ENCODE measurements around the gene ENTR1. TPM values are rescaled to one million over a fixed set of nuclear protein-coding genes. Genes with fewer than 3 reads are reported as not detected.

The ENTR1 gene
- total RNA-seq, 2 donors from 2014 or later, result 25.3 to 43.1 TPM

DNA sequence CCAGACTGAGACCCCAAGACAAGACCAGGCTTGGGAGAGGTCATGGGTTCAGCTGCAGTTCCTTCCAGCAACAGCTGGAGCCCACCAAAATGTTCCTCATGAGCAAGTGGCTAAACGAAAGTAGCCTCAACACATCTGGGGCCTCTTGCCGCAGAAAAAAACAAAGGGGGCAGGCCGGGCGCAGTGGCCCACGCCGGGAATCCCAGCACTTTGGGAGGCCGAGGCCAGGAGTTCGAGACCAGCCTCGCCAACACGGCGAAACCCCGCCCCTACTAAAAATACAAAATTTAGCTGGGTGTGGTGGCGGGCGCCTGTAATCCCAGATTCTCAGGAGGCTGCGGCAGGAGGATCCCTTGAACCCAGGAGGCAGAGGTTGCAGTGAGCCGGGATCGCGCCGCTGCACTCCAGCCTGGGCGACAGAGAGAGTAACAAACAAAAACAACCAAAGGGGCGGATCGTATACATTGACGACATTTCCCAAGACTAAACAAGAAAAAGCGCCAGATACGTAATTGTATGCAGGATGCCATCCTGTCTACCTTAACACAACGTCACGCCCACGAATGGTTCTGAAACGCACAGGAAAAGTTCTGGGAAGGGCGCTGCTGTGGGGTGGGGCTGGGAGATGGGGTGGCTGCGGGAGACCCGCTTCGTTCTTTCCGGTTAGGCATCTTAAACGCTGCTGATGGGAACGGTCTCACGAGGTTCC is 27.6 kb upstream of the ENTR1 start:
- no peak for ATAC-seq (ENCODE audit: insufficient number of reproducible peaks, low FRiP score, low read depth)
- TF ChIP-seq, protein P1, sequence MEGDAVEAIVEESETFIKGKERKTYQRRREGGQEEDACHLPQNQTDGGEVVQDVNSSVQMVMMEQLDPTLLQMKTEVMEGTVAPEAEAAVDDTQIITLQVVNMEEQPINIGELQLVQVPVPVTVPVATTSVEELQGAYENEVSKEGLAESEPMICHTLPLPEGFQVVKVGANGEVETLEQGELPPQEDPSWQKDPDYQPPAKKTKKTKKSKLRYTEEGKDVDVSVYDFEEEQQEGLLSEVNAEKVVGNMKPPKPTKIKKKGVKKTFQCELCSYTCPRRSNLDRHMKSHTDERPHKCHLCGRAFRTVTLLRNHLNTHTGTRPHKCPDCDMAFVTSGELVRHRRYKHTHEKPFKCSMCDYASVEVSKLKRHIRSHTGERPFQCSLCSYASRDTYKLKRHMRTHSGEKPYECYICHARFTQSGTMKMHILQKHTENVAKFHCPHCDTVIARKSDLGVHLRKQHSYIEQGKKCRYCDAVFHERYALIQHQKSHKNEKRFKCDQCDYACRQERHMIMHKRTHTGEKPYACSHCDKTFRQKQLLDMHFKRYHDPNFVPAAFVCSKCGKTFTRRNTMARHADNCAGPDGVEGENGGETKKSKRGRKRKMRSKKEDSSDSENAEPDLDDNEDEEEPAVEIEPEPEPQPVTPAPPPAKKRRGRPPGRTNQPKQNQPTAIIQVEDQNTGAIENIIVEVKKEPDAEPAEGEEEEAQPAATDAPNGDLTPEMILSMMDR (IDR thresholded peaks at IDR 0.05), result no peak
- DNase-seq (ENCODE audit: low spot score), result no peak
- H3K27me3 ChIP-seq (replicated peaks; ENCODE audit: insufficient read depth), result no peaks in the 10 kb centered on the region
- peaks cover 29% of the 10 kb centered on the region for H3K36me3 ChIP-seq
- peak overlapping the region; percentile 98 for H3K4me3 ChIP-seq
- peaks cover 19 to 32% of the 10 kb centered on the region in 2 donors for H3K4me1 ChIP-seq (ENCODE audit: control insufficient read depth in 1 of 2, low read depth in 2 of 2)
- H3K9me3 ChIP-seq, result no peaks in the 10 kb centered on the region
- H3K27ac ChIP-seq, result no peak overlapping the region

DNA sequence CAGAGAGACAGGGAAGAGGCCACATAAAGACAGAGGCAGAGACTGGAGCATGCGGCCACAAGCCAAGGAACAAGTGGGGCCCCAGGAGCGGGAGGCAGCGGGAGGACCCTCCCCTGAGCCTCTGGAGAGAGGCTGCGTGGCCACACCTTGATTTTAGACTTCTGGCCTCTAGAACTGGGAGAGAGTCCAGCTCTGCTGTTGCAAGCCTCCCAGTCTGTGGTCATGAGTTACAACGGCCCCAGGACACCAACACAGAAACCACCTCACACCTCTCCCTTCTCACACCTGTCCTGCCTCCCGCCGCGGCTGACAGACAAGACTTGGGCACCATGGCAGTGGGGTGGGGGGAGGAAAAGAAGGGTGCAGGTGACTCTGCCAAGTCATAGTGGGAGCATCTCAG is 27.0 kb upstream of the ENTR1 start:
- no peak for ATAC-seq (ENCODE audit: insufficient number of reproducible peaks, low FRiP score, low read depth)
- Histone ChIP-seq H3K36me3 (peaks cover 28% of the 10 kb centered on the region), H3K4me1 (ENCODE audit: control insufficient read depth in 1 of 2, low read depth in 2 of 2) (peaks cover 19 to 32% of the 10 kb centered on the region in 2 donors), H3K9me3 (no peaks in the 10 kb centered on the region), H3K27ac (no peak overlapping the region), H3K27me3 (replicated peaks; ENCODE audit: insufficient read depth) (no peaks in the 10 kb centered on the region), H3K4me3 (peak overlapping the region; percentile 98)
- DNase-seq (ENCODE audit: low spot score), result no peak
- TF ChIP-seq, protein P1 (IDR thresholded peaks at IDR 0.05), result no peak

DNA sequence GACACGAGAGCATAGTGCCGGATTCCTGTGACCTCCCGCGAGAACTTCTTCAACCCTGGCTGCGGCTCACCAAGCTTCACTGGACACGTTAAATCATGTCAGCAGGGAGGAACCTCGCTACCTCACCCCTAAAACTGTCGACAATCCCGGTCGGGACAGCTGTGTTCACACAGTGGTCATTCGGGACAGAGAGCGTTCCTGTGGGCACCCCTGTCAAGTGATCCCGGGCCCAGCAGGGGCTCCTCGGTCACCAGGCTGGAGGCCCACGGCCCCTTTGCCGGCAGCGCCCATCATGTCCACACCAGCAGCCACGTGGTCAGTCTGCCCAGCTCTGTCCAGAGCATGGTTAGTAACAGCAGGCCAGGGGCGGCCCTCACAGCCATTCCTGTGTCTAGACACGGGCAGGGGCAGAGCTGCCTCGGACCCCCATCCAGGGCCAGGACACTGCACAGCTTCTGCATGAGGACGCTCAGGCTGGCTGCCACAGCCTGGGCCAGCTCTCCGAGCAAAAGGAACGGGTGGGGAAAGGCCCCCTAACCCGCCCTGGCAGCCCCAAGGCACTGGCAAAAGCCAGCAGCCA is 25.7 kb upstream of the ENTR1 start:
- Histone ChIP-seq H3K27me3 (replicated peaks; ENCODE audit: insufficient read depth) (no peaks in the 10 kb centered on the region), H3K4me1 (ENCODE audit: control insufficient read depth in 1 of 2, low read depth in 2 of 2) (peaks cover 19 to 32% of the 10 kb centered on the region in 2 donors), H3K27ac (no peak overlapping the region), H3K36me3 (peaks cover 18% of the 10 kb centered on the region), H3K9me3 (no peaks in the 10 kb centered on the region), H3K4me3 (no peak overlapping the region)
- ATAC-seq (ENCODE audit: insufficient number of reproducible peaks, low FRiP score, low read depth) (no peak), DNase-seq (ENCODE audit: low spot score) (no peak)
- TF ChIP-seq, protein P1 (IDR thresholded peaks at IDR 0.05), result no peak

DNA sequence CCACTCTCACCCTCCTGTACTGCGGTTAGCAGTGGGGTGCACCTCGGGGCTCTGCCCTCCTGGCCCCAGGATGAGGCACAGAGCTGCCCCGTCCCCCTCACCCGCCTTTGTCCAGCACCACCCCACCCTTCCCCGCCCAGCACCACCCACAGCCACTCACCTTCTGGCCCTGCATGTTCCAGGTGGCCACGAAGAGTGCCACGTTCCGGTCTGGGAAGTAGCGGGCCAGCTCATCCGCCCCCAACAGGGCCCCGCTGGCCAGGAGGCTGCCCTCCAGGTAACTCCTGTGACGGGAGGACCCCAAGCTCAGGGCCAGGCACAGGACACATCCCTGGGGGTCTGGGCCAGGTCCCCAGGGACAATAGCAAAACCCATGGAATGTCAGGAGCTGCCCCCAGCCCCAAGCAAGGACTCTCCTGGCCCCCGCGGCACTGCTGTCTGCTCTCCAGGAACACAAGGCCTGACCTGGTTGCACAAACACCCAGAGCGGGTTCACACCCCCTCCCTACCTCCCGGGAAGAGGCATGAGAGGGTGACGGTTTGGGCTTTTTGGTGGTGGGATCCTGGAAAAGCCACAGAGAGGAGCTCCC is 24.3 kb upstream of the ENTR1 start:
- TF ChIP-seq, protein P1 (IDR thresholded peaks at IDR 0.05), result no peak
- H3K4me3 ChIP-seq, result no peak overlapping the region
- ATAC-seq (ENCODE audit: insufficient number of reproducible peaks, low FRiP score, low read depth), result no peak
- no peaks in the 10 kb centered on the region for H3K9me3 ChIP-seq
- H3K27ac ChIP-seq, result no peak overlapping the region
- no peak for DNase-seq (ENCODE audit: low spot score)
- peaks cover 19 to 26% of the 10 kb centered on the region in 2 donors for H3K4me1 ChIP-seq (ENCODE audit: control insufficient read depth in 1 of 2, low read depth in 2 of 2)
- H3K36me3 ChIP-seq, result peaks cover 23% of the 10 kb centered on the region
- H3K27me3 ChIP-seq (replicated peaks; ENCODE audit: insufficient read depth), result no peaks in the 10 kb centered on the region

DNA sequence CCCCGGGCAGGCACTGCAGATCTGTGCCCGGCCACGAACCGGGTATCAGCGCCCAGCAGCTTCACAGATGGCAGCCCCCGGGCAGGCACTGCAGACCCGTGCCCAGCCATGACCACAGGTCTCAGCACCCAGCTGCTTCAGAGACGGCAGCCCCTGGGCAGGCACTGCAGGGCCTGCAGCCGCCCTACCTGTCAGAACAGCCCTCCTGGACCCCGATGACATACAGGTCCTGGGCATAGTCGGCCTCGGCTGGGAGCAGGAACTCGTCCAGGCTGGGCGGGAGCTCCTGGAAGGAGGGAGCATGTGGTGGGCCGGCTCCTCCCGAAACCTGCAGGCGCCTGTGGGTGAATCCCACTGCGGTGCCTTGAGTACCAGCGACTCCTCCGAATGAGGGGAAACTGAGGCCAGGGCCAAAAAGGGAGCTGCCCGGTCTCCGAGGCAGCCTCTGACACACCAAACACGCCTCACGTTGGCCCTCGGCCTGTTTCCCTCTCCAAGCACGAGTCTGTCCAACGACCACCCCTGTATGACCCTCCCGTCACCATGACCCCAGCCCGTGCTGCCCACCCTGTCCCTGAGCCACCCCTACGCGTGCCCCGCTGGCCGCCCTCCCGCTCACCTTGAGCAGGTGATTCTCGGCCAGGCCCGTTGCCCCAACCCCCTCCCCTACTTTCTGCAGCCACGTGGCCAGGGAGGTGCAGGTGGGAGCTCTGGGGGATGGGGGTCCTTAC is 23.6 kb upstream of the ENTR1 start:
- peaks cover 27% of the 10 kb centered on the region for H3K36me3 ChIP-seq
- peaks cover 19 to 26% of the 10 kb centered on the region in 2 donors for H3K4me1 ChIP-seq (ENCODE audit: control insufficient read depth in 1 of 2, low read depth in 2 of 2)
- ATAC-seq (ENCODE audit: insufficient number of reproducible peaks, low FRiP score, low read depth) (no peak), DNase-seq (ENCODE audit: low spot score) (no peak)
- no peak overlapping the region for H3K4me3 ChIP-seq
- H3K27me3 ChIP-seq (replicated peaks; ENCODE audit: insufficient read depth), result no peaks in the 10 kb centered on the region
- H3K27ac ChIP-seq, result no peak overlapping the region
- no peaks in the 10 kb centered on the region for H3K9me3 ChIP-seq
- TF ChIP-seq, protein P1 (IDR thresholded peaks at IDR 0.05), result no peak

Measured in thoracic aorta (tissue), 2 donors.